HepG2 (cell line): ENCODE measurements around the gene SMPD1. TPM values are rescaled to one million over a fixed set of nuclear protein-coding genes. Genes with fewer than 3 reads are reported as not detected.

Source experiments
- ATAC-seq: fragments of 200-7000 bp; cut with Tn5 transposase; 3 replicates; pipeline ENCODE4 v1.9.1; 2020; ENCODE audit warnings: mild to moderate bottlenecking, moderate library complexity
- BruUV-seq: library from RNA; stranded (reverse); fragments of 400-500 nt; replicated peaks from 2 replicates; lab custom pipeline; 2021; lab: Mats Ljungman, UMichigan
- CTCF ChIA-PET: fragments of 300-600 bp; formaldehyde crosslinking; extraction: SDS; loops from one replicate; lab custom pipeline; 2021; ENCODE audit warnings: low total read pairs, inconsistent platforms, low intra/inter-chr PET ratio; lab: Yijun Ruan, JAX
- POLR2A ChIA-PET: fragments of 350-600 bp; sonication (Branson Sonifier 250); formaldehyde crosslinking; loops from one replicate; lab custom pipeline; 2020; ENCODE audit warnings: antibody characterized with exemption, inconsistent platforms; lab: Yijun Ruan, JAX
- DNase-seq: peaks from one replicate; pipeline ENCODE4 v3.0.0-alpha.2; 2015; ENCODE audit warnings: low spot score
- FAIRE-seq: peaks from 3 replicates; lab custom pipeline; 2011; peaks lifted over from hg19 to GRCh38; lab: Jason Lieb, UNC
- H2AFZ ChIP-seq: one replicate; pipeline ENCODE4 v1.6.1; 2011; ENCODE audit warnings: low read length, inconsistent platforms
- H3K27ac ChIP-seq: fragments of 300-600 bp; 3 replicates; pipeline ENCODE4 v1.8.0; 2011; ENCODE audit warnings: mixed run types, mild to moderate bottlenecking, mixed read lengths, low read length, inconsistent platforms; ENCODE audit not compliant: insufficient read depth; ENCODE audit errors: extremely low read length
- H3K27me3 ChIP-seq, 2 experiments: fragments of 200-600 bp in 1 of 2; 2 replicates in 1 of 2; 3 replicates in 1 of 2; pipeline versions ENCODE4 v1.6.0 to v1.8.0; 2011; ENCODE audit warnings: low read length in 2 of 2, mild to moderate bottlenecking in 2 of 2, moderate library complexity in 2 of 2, inconsistent platforms in 1 of 2; ENCODE audit not compliant: insufficient read depth in 2 of 2, control insufficient read depth in 1 of 2
- H3K36me3 ChIP-seq, 2 experiments: fragments of 200-600 bp in 1 of 2; replicated peaks in 1 of 2; 2 replicates in 1 of 2; 3 replicates in 1 of 2; pipeline versions ENCODE4 v1.5.1 to v1.8.0; 2011; ENCODE audit warnings: low read length in 2 of 2, inconsistent platforms in 1 of 2; ENCODE audit not compliant: insufficient read depth in 2 of 2, control insufficient read depth in 1 of 2
- H3K4me1 ChIP-seq: 2 replicates; pipeline ENCODE4 v1.5.1; 2012; ENCODE audit warnings: low read length, inconsistent platforms; ENCODE audit not compliant: insufficient read depth
- H3K4me2 ChIP-seq: 2 replicates; pipeline ENCODE4 v1.6.0; 2011; ENCODE audit warnings: low read depth, low read length, inconsistent platforms
- H3K4me3 ChIP-seq, 3 experiments: fragments of 200-600 bp in 1 of 3; sonication (generic), shearing (Covaris generic) in 1 of 3; replicated peaks in 1 of 3; 2 replicates each; pipeline ENCODE4 v1.5.1; 2011 to 2016; ENCODE audit warnings: low read length in 3 of 3, inconsistent platforms in 2 of 3, low read depth in 2 of 3, mild to moderate bottlenecking in 2 of 3, control low read depth in 1 of 3, mixed read lengths in 1 of 3; ENCODE audit not compliant: insufficient read depth in 1 of 3
- H3K79me2 ChIP-seq: one replicate; pipeline ENCODE4 v1.6.1; 2011; ENCODE audit warnings: low read length, inconsistent platforms; ENCODE audit not compliant: insufficient read depth
- H3K9ac ChIP-seq: 2 replicates; pipeline ENCODE4 v1.6.0; 2011; ENCODE audit warnings: mild to moderate bottlenecking, low read depth, low read length, inconsistent platforms; ENCODE audit not compliant: insufficient read depth
- H3K9me3 ChIP-seq: 2 replicates; pipeline ENCODE4 v1.5.1; 2012; ENCODE audit warnings: mild to moderate bottlenecking, low read length
- H4K20me1 ChIP-seq: 2 replicates; pipeline ENCODE4 v1.6.0; 2011; ENCODE audit warnings: inconsistent platforms, mild to moderate bottlenecking, low read length, moderate library complexity; ENCODE audit not compliant: insufficient read depth
- ARNT ChIP-seq: fragments of 450-650 bp; IDR thresholded peaks from 2 replicates; pipeline ENCODE4 v1.6.1; 2017
- FIP1L1 ChIP-seq: fragments of 200-400 bp; formaldehyde crosslinking; IDR thresholded peaks from 2 replicates; pipeline ENCODE4 v1.6.1; 2018; ENCODE audit warnings: low read depth, mild to moderate bottlenecking, low read length, moderate library complexity, borderline replicate concordance; ENCODE audit not compliant: insufficient read depth
- MBD4 ChIP-seq: IDR thresholded peaks from 2 replicates; pipeline ENCODE4 v1.6.1; 2012; ENCODE audit warnings: low read length, inconsistent platforms, borderline replicate concordance
- MED8 ChIP-seq: sonication (generic); formaldehyde crosslinking; IDR thresholded peaks from 2 replicates; pipeline ENCODE4 v1.8.1; 2023; ENCODE audit warnings: mild to moderate bottlenecking, missing genetic modification reagents; ENCODE audit not compliant: insufficient replicate concordance
- SALL1 ChIP-seq: sonication (generic); formaldehyde crosslinking; IDR thresholded peaks from 2 replicates; pipeline ENCODE4 v1.8.0; 2022; ENCODE audit warnings: mild to moderate bottlenecking, missing genetic modification reagents
- SNAPC2 ChIP-seq: sonication (generic); formaldehyde crosslinking; IDR thresholded peaks from 2 replicates; pipeline ENCODE4 v1.8.1; 2022; ENCODE audit warnings: mild to moderate bottlenecking, missing genetic modification reagents
- ZBTB1 ChIP-seq: sonication (generic); formaldehyde crosslinking; IDR thresholded peaks from 2 replicates; pipeline ENCODE4 v1.4.0; 2020; ENCODE audit warnings: missing genetic modification reagents, borderline replicate concordance
- ZFP37 ChIP-seq: sonication (generic); formaldehyde crosslinking; IDR thresholded peaks from 2 replicates; pipeline ENCODE4 v1.4.0; 2020; ENCODE audit warnings: missing genetic modification reagents, borderline replicate concordance
- WGBS: methylation state at CpG from one replicate; pipeline ENCODE4 v1.1.6; 2017; ENCODE audit warnings: low lambda C conversion rate; 5-methylcytosine and 5-hydroxymethylcytosine counted together
- in situ Hi-C: cut with HindIII; loops from 2 replicates; pipeline ENCODE4 v1.10.0; 2017; ENCODE audit warnings: low pct_unique_long_range_greater_than_20kb; ENCODE audit not compliant: extremely low pct_ligation_motif_present
- intact Hi-C: fragments of 100-400 bp; cut with micrococcal nuclease; formaldehyde crosslinking; loops from one replicate; pipeline ENCODE4 v1.10.0; 2022; ENCODE audit not compliant: unreplicated experiment
- polyA plus RNA-seq, 8 experiments: library from polyadenylated mRNA; depleted of rRNA in 3 of 8; stranded (reverse) in 7 of 8; unstranded in 1 of 8; fragments of >200 nt; fragmentation: Illumina TruSeq in 4 of 8; extraction: Trizol in 4 of 8; gene quantifications; 2 replicates each; pipeline versions ENCODE4 v1.2.1 to v1.2.3, GENCODE V29; 2011 to 2016; ENCODE audit warnings: low read depth in 4 of 8, missing spikeins in 1 of 8, mixed read lengths in 1 of 8; ENCODE audit not compliant: insufficient read depth in 1 of 8
- total RNA-seq, 5 experiments: library from RNA; depleted of rRNA; stranded (reverse); fragments of >200 nt; fragmentation: Illumina TruSeq; extraction: Trizol; gene quantifications; 2 replicates each; pipeline ENCODE4 v1.2.3, GENCODE V29; 2016; ENCODE audit warnings: low read depth in 1 of 5
- TF ChIP-seq, protein P1 (sequence below): fragments of 450-650 bp; IDR thresholded peaks from 2 replicates; pipeline ENCODE4 v1.6.1; 2016
- TF ChIP-seq, protein P2 (sequence below): fragments of 450-650 bp; IDR thresholded peaks from 2 replicates; pipeline ENCODE4 v1.6.1; 2017
- TF ChIP-seq, protein P3 (sequence below): sonication (generic); formaldehyde crosslinking; IDR thresholded peaks from 2 replicates; pipeline ENCODE4 v1.5.0; 2020; ENCODE audit warnings: mild to moderate bottlenecking, low read depth, missing genetic modification reagents, borderline replicate concordance
- TF ChIP-seq, protein P4 (sequence below): sonication (generic); formaldehyde crosslinking; IDR thresholded peaks from 2 replicates; pipeline ENCODE4 v1.9.0; 2021; ENCODE audit warnings: missing genetic modification reagents, mild to moderate bottlenecking, borderline replicate concordance
- TF ChIP-seq, protein P5 (sequence below): sonication (generic); formaldehyde crosslinking; IDR thresholded peaks from 2 replicates; pipeline ENCODE4 v1.5.0; 2020; ENCODE audit warnings: missing genetic modification reagents

Gene SMPD1
- total and polyA plus RNA-seq, 2 of the 13 experiments (the other 11 are each of a cell fraction or from before 2014, with no cell fraction given) = 6.3 to 8.4 TPM

DNA sequence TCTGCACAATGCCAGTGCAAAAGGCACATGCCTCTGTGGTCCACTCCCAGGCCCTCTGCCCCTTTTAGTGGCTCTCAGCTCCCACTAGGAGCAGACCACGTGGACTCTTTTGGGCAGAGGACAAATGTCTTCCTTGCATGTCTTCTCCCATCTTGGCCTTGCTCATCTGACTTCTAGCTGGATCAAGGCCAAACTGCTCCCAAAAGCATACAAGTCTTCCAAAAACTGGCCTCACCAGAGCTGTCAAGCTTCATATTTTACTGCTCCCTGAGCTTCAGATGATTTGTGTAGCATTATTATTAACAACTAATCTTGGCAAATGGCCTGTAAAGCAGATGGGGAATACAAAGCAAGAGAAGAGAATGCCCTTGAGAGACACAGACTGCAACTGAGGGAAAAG is 6.9 kb downstream of the SMPD1 start:
- no peaks in the 10 kb centered on the region for H3K9me3 ChIP-seq
- H3K4me1 ChIP-seq = peaks cover 14% of the 10 kb centered on the region
- TF ChIP-seq, protein P1, sequence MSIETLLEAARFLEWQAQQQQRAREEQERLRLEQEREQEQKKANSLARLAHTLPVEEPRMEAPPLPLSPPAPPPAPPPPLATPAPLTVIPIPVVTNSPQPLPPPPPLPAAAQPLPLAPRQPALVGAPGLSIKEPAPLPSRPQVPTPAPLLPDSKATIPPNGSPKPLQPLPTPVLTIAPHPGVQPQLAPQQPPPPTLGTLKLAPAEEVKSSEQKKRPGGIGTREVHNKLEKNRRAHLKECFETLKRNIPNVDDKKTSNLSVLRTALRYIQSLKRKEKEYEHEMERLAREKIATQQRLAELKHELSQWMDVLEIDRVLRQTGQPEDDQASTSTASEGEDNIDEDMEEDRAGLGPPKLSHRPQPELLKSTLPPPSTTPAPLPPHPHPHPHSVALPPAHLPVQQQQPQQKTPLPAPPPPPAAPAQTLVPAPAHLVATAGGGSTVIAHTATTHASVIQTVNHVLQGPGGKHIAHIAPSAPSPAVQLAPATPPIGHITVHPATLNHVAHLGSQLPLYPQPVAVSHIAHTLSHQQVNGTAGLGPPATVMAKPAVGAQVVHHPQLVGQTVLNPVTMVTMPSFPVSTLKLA = peak; percentile 47
- TF ChIP-seq, protein P2, sequence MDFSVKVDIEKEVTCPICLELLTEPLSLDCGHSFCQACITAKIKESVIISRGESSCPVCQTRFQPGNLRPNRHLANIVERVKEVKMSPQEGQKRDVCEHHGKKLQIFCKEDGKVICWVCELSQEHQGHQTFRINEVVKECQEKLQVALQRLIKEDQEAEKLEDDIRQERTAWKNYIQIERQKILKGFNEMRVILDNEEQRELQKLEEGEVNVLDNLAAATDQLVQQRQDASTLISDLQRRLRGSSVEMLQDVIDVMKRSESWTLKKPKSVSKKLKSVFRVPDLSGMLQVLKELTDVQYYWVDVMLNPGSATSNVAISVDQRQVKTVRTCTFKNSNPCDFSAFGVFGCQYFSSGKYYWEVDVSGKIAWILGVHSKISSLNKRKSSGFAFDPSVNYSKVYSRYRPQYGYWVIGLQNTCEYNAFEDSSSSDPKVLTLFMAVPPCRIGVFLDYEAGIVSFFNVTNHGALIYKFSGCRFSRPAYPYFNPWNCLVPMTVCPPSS = no peak
- CTCF ChIA-PET = no interaction called here
- ATAC-seq (no peak), DNase-seq (no peak), FAIRE-seq (no peak)
- POLR2A ChIA-PET = no interaction called here
- no peak overlapping the region for H3K4me2 ChIP-seq
- H3K36me3 ChIP-seq = no peaks in the 10 kb centered on the region
- no peak overlapping the region for H3K9ac ChIP-seq
- intact Hi-C loops = no loop called here
- no peak overlapping the region for H3K27ac ChIP-seq
- H2AFZ ChIP-seq = no peak overlapping the region
- no TSS peak for BruUV-seq
- H3K4me3 ChIP-seq = no peak overlapping the region
- no peaks in the 10 kb centered on the region for H4K20me1 ChIP-seq
- in situ Hi-C loops = no loop called here
- H3K27me3 ChIP-seq = 0 out of 5 replicates have a peak, but pooled peaks cover 0 to 3% of the 10 kb centered on the region in 2 experiments
- H3K79me2 ChIP-seq = no peaks in the 10 kb centered on the region
- WGBS = no CpG with 5 or more reads among the region's 1 CpG

DNA sequence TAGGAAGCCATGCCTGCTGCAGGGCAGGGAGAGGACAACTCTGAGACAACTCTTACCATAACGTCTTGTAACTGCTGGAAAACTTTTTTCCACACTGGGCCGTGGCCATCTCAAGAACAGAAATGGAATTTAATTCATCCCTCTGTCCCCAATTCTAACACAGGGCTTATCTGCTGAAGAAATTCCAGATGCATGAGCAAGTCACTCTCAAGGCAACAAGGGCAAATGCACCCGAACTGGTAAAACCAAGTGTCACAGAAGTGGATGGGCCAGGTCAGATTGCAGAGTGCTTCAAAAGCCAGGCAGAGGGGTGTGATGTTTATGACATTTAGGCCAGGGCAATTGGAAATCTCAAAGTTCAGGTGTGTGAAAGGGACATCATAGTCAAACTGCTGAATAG is 7.4 kb downstream of the SMPD1 start:
- H3K9me3 ChIP-seq = no peaks in the 10 kb centered on the region
- POLR2A ChIA-PET = no interaction called here
- DNase-seq (no peak), FAIRE-seq (no peak), ATAC-seq (no peak)
- H3K36me3 ChIP-seq = no peaks in the 10 kb centered on the region
- CTCF ChIA-PET = no interaction called here
- 0% methylated on average over 3 of the region's 3 CpGs for WGBS
- in situ Hi-C loops = no loop called here
- H4K20me1 ChIP-seq = no peaks in the 10 kb centered on the region
- no peak overlapping the region for H2AFZ ChIP-seq
- no TSS peak for BruUV-seq
- H3K4me1 ChIP-seq = peaks cover 19% of the 10 kb centered on the region
- no peak overlapping the region for H3K9ac ChIP-seq
- no peak overlapping the region for H3K4me3 ChIP-seq
- 0 out of 5 replicates have a peak, but pooled peaks cover 0 to 3% of the 10 kb centered on the region in 2 experiments for H3K27me3 ChIP-seq
- H3K4me2 ChIP-seq = no peak overlapping the region
- H3K79me2 ChIP-seq = no peaks in the 10 kb centered on the region
- H3K27ac ChIP-seq = no peak overlapping the region
- intact Hi-C loops = no loop called here
- TF ChIP-seq, protein P3, sequence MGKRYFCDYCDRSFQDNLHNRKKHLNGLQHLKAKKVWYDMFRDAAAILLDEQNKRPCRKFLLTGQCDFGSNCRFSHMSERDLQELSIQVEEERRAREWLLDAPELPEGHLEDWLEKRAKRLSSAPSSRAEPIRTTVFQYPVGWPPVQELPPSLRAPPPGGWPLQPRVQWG (CRISPR knock-in tag) = no peak
- TF ChIP-seq MBD4 = no peak
- TF ChIP-seq, protein P4, sequence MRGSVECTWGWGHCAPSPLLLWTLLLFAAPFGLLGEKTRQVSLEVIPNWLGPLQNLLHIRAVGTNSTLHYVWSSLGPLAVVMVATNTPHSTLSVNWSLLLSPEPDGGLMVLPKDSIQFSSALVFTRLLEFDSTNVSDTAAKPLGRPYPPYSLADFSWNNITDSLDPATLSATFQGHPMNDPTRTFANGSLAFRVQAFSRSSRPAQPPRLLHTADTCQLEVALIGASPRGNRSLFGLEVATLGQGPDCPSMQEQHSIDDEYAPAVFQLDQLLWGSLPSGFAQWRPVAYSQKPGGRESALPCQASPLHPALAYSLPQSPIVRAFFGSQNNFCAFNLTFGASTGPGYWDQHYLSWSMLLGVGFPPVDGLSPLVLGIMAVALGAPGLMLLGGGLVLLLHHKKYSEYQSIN (CRISPR knock-in tag) = no peak
- no peak for TF ChIP-seq SALL1
- no peak for TF ChIP-seq MED8 (CRISPR knock-in tag)
- no peak for TF ChIP-seq ZBTB1 (CRISPR knock-in tag)
- no peak for TF ChIP-seq SNAPC2
- TF ChIP-seq FIP1L1 = no peak
- TF ChIP-seq ARNT = no peak
- no peak for TF ChIP-seq ZFP37
- TF ChIP-seq, protein P5, sequence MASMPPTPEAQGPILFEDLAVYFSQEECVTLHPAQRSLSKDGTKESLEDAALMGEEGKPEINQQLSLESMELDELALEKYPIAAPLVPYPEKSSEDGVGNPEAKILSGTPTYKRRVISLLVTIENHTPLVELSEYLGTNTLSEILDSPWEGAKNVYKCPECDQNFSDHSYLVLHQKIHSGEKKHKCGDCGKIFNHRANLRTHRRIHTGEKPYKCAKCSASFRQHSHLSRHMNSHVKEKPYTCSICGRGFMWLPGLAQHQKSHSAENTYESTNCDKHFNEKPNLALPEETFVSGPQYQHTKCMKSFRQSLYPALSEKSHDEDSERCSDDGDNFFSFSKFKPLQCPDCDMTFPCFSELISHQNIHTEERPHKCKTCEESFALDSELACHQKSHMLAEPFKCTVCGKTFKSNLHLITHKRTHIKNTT = no peak
